Measurements from ENCODE around the gene SCN2B. TPM values are rescaled to one million over a fixed set of nuclear protein-coding genes. Genes with fewer than 3 reads are reported as not detected.

SCN2B gene
- total and polyA plus RNA-seq, 2 of the 4 experiments (the other 2 are of a cell fraction), result under 0.01 to 0.05 TPM

- BruUV-seq (replicated peaks), result no TSS peak
- Histone ChIP-seq H2BK5ac (ENCODE audit: low read depth, low read length, poor library complexity, severe bottlenecking) (no peak overlapping the region), H3K9ac (ENCODE audit: low read depth, low read length) (no peak overlapping the region), H4K20me1 (ENCODE audit: insufficient read depth, low read length) (no peaks in the 10 kb centered on the region), H3K27ac (ENCODE audit: insufficient read depth, low read length) (no peak overlapping the region), H3K18ac (ENCODE audit: low read depth, low read length) (no peak overlapping the region), H2AK5ac (ENCODE audit: low read depth, low read length) (no peak overlapping the region), H2BK120ac (ENCODE audit: low read depth, low read length) (no peak overlapping the region), H3K27me3 (ENCODE audit: control insufficient read depth, insufficient read depth, low read length) (peaks cover 23% of the 10 kb centered on the region), H3K56ac (ENCODE audit: extremely low read depth, insufficient read depth, low read length) (no peak overlapping the region), H3K4me1 (ENCODE audit: control insufficient read depth, insufficient read depth, low read length) (no peaks in the 10 kb centered on the region), H3K4me2 (ENCODE audit: low read depth, low read length) (no peak overlapping the region), H3K36me3 (ENCODE audit: control insufficient read depth, insufficient read depth, low read length) (no peaks in the 10 kb centered on the region), H2BK15ac (ENCODE audit: low read depth, low read length) (no peak overlapping the region), H4K8ac (ENCODE audit: low read depth in 2 of 2, low read length in 2 of 2) (no peak overlapping the region), H3K4ac (ENCODE audit: low read depth, low read length) (no peak overlapping the region), H3K4me3 (ENCODE audit: insufficient read depth, low read depth, low read length) (no peak overlapping the region), H2AK9ac (replicated peaks; ENCODE audit: low read depth, low read length, poor library complexity) (no peak overlapping the region), H3K9me1 (ENCODE audit: insufficient read depth, low read length) (no peaks in the 10 kb centered on the region), H3K9me3 (ENCODE audit: control insufficient read depth, insufficient read depth, low read length) (no peaks in the 10 kb centered on the region), H4K91ac (ENCODE audit: insufficient read depth, low read depth, low read length) (no peak overlapping the region), H3K79me1 (ENCODE audit: low read depth in 1 of 2, low read length in 2 of 2) (no peaks in the 10 kb centered on the region), H4K5ac (ENCODE audit: low read depth, low read length) (no peak overlapping the region), H2AFZ (replicated peaks; ENCODE audit: low read length, poor library complexity) (no peak overlapping the region), H3K14ac (replicated peaks; ENCODE audit: low read depth, low read length) (no peak overlapping the region), H2BK20ac (ENCODE audit: low read depth, low read length) (no peak overlapping the region), H3K23ac (ENCODE audit: low read depth, low read length) (no peak overlapping the region)
- DNase-seq, result no peak
- POLR2A ChIA-PET (ENCODE audit: unreplicated experiment), result no interaction called here
- in situ Hi-C loops (cut with MboI; ENCODE audit: low sequenced_read_pairs) (no loop called here), dilution Hi-C loops (cut with HindIII; ENCODE audit: low sequenced_read_pairs, unreplicated experiment) (no loop called here), intact Hi-C loops (cut with micrococcal nuclease) (no loop called here)
- CTCF ChIA-PET, result interaction anchor here (1.3 kb wide), 1 partner anchor 41 kb away, joined by 3 read pairs; no protein-coding TSS in a partner anchor
- ATAC-seq (ENCODE audit: low read depth), result no peak
- TF ChIP-seq ELK1 (IDR thresholded peaks at IDR 0.05; ENCODE audit: borderline replicate concordance, low read depth, low read length) (no peak), CTCF (conservative IDR thresholded peaks at IDR 0.05; ENCODE audit: low read depth, low read length) (no peak), USF2 (IDR thresholded peaks at IDR 0.05; ENCODE audit: low read depth, low read length) (no peak), RAD21 (IDR thresholded peaks at IDR 0.05; ENCODE audit: low read length) (no peak), CHD1 (IDR thresholded peaks at IDR 0.05; ENCODE audit: low read depth, low read length) (no peak), FOS (IDR thresholded peaks at IDR 0.05; ENCODE audit: low read depth, low read length) (no peak), NFE2L2 (IDR thresholded peaks at IDR 0.05; ENCODE audit: low read depth, low read length) (no peak), RCOR1 (IDR thresholded peaks at IDR 0.05; ENCODE audit: insufficient replicate concordance, low read length) (no peak), BHLHE40 (IDR thresholded peaks at IDR 0.05; ENCODE audit: low read depth, low read length) (no peak), POLR2A (IDR thresholded peaks at IDR 0.05; ENCODE audit: low read depth, low read length) (no peak)
- WGBS, 2 experiments (ENCODE audit: extremely low coverage in 2 of 2, insufficient read length in 1 of 2), result no CpG with 5 or more reads among the region's 4 CpGs
Observed at GRCh38 chr11:118213201-118213600, 36.8 kb upstream of the SCN2B start.

Data from IMR-90 (cell line).